ENCODE measurements around the gene HADHA.

The HADHA gene

GRCh38 chr2:26245231-26245732, 850 bp upstream of the HADHA start:
- peak; percentile 30 to 36 for DNase-seq (ENCODE audit: low read depth in 2 of 2)

DNA sequence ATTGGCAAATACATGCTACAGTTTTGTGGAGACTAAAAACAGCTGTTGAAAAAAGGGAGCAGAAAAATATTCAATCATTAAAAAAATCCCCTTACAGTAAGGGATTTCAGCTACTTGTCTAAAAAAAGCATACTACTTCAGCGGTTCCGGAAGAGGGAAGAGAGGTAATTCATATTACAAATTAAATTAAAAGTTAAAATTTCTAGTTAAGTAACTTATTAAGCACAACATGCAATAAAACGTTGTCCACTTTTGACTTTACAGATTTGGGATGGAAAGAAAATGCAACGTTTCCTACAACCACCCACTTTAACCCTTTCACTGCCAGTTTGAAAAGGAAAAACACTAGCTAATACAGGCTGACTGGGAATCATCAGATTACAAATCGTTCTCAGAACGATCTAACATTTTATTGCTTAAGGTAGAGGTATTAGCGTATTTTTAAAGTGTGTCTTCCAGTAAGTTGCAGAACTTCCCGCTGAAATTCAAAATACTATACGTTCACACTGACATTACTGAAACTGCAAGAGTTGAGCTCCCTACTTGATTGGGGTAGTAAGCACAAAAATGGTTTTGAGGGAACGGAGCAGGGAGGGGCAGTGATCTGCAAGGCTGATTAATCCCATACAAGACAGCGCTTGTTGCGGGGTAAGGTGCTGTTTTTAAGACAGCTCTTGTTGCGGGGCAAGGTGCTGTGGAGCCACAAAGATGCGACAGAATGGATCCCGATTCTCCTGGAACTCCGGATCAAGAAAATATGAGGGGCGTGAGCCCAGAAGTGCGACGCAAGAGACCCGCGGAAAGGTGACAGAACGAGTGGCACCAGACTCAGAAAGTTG, 743 bp downstream of the HADHA start:
- no peak for DNase-seq (ENCODE audit: low read depth in 2 of 2)

DNA sequence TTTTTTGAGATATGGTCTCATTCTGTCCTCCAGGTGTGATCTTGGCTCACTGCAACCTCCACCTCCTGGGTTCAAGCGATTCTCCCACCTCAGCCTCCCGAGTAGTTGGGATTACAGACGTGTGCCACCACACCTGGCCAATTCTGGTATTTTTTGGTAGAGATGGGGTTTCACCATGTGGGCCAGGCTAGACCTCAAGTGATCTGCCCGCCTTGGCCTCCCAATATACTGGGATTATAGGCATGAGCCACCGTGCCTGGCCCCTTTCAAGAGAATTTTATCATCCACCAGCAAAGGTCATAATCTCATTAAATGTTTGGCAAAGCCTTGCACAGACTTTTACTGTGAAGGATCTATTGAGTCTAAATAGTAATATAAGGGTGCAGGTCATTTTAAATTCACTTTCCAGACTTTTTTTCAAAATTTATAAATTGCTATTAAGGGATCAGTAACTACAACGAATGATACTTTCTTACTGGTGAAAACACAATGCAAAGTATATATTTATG, 2.5 kb downstream of the HADHA start:
- no peak for DNase-seq (ENCODE audit: low read depth in 2 of 2)

DNA sequence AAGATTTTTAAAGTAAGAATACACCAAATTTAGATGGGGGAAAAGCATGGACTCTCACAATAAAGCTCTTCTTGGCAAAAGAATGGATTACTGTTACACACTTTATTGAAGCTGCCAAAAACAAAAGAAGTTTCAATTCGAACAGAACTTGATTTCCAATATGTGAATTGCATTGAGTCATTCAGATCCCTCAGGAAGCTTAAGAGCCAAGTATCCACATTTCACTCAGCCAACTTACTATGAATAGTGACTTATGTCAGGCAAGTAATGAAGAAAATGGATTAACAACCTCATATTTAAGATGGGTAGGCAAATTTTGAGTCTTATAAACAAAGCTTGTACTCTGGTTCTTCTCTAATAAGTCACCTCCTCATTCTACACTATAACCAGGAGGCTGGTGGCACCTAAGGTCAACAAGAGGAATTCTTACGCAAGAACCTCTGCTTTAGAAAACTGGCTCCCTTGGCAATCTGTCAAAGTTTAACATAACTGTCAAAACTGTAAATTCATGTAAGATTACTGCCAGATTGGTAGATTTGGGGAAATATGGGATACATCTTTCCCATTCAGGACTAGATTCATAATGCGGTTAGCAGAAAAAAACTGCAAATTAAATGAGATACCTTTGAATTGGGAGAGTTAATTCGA, 6.0 kb downstream of the HADHA start:
- no peak for DNase-seq (ENCODE audit: low read depth in 2 of 2)

- DNase-seq (ENCODE audit: low read depth in 2 of 2): no peak
These were observed 6.6 kb downstream of the HADHA start for GRCh38 chr2:26237868-26238267.

DNA sequence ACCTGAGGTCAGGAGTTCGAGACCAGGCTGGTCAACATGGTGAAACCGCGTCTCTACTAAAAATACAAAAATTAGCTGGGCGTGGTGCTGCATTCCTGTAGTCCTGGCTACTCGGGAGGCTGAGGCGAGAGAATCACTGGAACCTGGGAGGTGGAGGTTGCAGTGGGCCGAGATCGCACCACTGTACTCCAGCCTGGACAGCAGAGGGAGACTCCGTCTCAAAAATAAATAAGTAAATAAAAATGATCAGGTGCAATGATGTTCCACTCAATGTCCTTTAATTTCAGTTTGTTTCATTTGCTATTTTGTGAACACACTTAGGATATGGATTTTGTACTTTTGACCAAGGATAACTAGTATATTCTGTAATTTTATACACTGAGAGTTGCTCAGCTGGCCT, 9.3 kb downstream of the HADHA start:
- no peak for DNase-seq (ENCODE audit: low read depth in 2 of 2)

DNA sequence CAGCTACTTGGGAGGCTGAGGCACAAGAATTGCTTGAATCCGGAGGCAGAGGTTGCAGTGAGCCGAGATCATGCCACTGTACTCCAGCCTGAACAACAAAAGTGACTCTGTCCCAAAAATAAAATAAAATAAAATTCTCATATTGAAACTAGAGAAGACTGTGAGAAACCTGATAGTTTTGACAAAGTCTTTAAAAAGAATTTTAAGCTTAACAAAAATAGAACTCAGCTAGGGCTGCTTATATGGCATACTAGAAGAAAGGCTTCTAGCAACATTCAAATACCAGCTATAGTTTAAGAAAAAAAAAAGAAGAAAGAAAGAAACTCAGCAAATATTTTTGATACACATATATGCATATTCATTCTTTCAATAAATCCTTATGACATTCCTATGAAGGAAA, 13.6 kb downstream of the HADHA start:
- DNase-seq (ENCODE audit: low read depth in 2 of 2): no peak

DNA sequence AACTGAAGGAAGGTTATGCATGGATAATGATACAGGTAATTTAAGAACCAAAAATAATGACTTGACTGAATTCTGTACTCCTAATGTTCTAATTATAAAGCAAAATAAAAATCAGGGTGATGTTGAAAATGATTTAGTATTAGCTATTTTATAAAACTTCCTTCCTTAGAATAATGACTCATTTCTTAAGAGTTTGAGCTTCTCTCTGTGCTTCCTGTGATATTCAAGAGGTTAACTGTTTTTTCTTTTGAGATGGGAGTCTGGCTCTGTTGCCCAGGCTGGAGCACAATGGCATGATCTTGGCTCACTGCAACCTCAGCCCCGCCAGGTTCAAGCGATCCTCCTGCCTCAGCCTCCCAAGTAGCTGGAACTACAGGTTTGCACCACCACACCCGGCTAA, 14.8 kb downstream of the HADHA start:
- DNase-seq (ENCODE audit: low read depth in 2 of 2): no peak

DNA sequence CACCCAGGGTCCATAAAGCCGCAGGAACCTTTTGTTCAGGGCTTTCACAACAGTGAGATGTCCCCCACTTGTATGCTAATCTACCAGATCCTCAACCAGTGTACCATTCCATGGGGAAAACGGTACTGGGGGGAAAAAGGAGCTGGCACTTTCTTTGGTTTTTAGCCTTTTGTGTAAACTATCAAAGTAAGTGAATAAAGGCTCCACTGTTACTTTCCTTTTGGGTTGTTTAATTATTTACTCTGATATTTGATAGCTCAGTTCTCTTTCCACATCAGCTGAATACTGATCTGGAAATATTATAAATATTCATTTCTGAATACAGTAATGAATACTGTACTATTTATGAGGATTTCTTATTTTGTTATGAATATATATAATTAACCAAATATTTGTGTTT, 20.3 kb downstream of the HADHA start:
- no peak for DNase-seq (ENCODE audit: low read depth in 2 of 2)

- DNase-seq (ENCODE audit: low read depth in 2 of 2): no peak
These were observed 21.4 kb downstream of the HADHA start for GRCh38 chr2:26223018-26223417.

DNA sequence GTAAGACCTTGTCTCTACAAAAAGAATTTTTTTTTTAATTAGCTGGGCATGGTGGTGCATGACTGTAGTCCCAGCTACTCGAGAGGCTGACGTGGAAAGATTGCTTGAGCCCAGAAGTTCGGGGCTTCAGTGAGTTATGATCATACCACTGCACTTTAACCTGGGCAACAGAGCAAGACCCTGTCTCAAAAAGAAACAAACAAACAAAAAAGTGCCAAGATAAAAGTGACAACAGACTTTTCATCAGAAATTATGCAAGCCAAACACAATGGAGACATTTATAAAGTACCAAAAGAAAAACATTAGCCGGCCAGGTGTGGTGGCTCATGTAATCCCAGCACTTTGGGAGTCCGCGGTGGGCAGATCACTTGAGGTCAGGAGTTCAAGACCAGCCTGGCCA, 26.7 kb downstream of the HADHA start:
- DNase-seq (ENCODE audit: low read depth in 2 of 2): no peak

- no peak for DNase-seq (ENCODE audit: low read depth in 2 of 2)
These were observed 27.8 kb downstream of the HADHA start for GRCh38 chr2:26216587-26216986.

DNA sequence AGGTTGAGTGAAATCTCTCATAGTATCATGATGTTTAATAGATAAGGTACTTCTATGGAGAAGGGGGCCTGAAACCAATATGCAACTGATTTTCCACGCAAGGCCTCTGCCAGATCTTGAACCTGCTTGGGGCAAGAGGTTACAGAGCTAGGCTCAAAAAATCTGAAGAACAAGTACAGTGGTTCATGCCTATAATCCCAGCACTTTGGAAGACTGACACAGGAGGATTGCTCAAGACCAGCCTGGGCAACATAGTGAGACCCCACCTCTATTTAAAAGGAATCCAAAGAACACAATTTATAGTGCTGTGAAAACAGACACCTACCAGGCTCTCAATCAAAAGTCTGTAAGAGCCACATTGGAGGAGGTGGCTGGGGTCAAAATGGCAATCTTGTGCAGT, 28.6 kb downstream of the HADHA start:
- no peak for DNase-seq (ENCODE audit: low read depth in 2 of 2)

DNA sequence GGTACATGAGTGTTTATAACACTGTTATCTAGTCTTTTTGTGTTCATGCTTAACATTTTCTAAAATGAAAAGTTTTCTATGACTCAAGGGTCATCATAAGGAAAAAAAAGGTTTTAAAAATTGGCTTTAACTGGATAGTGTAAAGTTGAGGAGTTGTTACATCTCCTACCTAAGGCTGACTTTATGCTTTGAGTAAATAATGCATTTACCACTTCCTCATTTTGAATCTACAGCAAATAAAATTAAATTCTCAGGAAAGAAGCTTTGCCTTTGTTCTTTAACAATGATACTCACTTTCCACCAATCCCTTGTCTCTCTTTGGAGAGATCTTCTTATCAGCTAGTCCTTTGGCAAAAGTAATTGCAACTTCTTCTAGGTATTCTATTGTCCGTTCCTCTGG, 29.7 kb downstream of the HADHA start:
- DNase-seq (ENCODE audit: low read depth in 2 of 2): no peak

DNA sequence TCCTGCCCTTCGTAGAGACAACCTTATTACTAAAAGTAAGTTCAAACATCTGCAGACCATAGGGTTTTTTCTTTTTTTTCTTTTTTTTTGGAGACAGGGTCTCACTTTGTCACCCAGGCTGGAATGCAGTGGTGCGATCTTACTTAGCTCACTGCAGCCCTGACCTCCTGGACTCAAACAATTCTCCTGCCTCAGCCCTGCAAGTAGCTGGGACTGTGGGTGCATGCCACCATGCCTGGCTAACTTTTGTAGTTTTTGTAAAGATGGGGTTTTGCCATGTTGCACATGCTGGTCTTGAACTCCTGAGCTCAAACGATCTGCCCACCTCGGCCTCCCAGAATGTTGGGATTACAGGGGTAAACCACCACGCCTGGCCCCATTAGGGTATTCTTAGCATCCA, 32.4 kb downstream of the HADHA start:
- DNase-seq (ENCODE audit: low read depth in 2 of 2): no peak

DNA sequence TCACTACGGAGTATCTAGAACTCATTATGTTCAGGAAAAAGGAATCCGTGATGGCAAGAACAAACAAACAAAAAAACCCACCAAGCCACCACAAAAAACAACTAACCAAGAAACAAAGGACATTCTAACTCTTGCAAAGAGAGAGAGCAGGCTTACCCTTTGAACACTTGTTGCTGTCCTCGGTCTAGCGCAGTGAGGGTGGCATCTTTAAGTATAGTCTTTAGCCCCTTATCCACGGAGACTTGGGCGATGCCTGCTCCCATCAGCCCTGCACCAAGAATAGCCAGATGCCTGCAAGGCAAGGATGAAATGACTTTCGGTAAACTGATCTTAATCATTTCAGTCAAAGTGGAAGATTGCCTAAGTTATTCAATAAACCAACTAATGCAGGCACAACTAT, 40.5 kb downstream of the HADHA start:
- DNase-seq (ENCODE audit: low read depth in 2 of 2): no peak

GRCh38 chr2:26202981-26203490, 41.4 kb downstream of the HADHA start:
- DNase-seq (ENCODE audit: low read depth in 2 of 2): no peak

DNA sequence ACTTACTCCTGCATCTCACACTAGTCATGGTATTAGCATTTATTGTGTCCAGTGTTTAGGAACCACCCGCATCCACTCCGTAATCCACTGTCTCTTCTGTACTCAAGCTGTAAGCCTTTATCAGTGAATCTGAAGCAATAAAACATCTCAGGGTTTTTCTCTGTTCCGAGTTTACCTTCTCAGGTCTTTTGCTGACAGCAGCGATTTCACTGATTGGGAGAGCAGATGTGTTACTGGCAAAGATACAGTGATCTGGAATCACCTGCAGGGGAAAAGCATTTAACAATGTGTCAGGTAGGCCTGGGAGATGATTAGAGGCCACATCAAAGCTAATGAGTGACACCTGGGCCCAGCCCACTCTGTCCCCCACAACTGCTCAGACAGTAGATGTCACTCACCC, 46.9 kb downstream of the HADHA start:
- no peak for DNase-seq (ENCODE audit: low read depth in 2 of 2)

DNA sequence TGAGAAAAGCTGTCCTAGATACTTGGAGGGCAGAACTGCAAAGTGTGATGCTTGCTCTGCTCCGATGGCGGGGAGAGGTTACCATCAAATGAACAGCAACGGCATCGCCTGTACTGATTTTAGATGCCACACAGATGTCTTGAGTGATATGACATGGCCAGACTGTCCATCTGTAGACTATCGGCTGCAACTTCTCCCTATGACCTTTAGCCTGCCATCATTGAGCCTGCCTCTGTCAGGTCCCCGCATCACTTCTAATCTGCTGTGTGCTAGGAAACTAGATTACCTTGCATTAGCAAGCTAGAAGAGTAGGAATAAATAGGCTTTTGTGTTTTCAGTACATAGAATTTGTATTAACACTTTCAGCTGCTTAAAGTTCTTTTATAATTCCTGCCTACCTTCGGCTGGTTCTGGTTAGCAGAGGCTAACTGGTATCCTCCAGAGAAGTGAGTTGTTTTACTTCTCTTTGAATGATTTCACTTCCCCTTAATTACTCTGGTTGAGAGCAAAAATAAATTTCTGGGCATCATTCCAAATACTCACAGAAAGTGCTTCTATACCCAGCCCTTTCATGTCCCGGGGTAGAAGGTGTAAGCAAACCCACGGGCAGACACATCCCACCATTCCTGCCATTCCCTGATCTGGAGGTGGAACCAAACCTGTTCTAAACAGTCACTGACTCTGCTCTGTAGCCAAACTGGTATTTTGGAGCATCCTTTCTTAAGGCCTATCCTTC, 47.6 kb downstream of the HADHA start:
- no peak for DNase-seq (ENCODE audit: low read depth in 2 of 2)

DNA sequence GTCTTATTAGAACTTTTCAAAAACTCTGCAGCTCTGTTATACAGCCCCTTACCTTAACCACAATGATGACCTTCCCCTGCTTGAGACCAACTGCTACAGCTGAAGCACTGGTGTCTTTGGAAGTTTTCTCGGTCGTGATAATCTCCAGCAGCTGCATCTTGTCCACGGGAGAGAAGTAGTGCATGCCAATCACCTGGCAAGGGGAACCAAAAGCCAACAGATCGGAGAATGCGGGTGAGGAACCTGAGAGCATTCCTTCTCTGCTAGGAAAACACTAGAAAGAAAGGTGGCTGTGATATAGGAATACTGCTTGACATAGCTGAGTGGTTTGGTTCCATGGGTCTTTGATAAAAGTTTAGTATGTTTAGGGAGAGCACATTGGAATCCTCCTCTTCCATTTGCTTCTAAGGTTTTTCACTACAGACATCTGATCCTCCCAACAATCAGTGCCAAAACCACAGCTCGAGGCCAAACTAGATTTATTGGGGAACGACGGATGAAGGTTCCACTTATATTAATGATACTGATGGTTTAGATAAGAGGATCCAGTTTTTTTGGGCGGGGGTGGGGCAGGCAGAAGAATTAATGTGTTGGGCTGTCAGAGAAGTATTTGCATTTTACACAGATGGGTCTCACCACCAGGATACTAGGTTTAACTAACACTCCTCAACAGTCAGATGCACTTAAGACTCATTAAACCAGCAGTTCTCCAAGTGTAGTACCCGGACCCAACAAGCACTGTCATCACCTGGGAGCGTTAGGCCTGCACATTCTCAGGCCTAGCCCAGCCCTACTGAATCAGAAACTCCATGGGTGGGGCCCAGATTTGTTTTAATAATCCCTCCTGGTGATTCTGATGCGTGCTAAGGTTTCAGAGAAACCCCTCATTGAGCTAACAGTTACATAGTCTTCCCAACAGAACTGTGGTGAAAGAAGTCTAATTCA, 49.1 kb downstream of the HADHA start:
- no peak for DNase-seq (ENCODE audit: low read depth in 2 of 2)

- DNase-seq (ENCODE audit: low read depth in 2 of 2): no peak
These were observed 50.7 kb downstream of the HADHA start for GRCh38 chr2:26193578-26194231.
